Activated CD4-positive, alpha-beta memory T cell treated with anti-CD3 and anti-CD28 coated beads for 36 hours (primary cell): Measurements from ENCODE around the gene ZC3H7B. TPM values are rescaled to one million over a fixed set of nuclear protein-coding genes. Genes with fewer than 3 reads are reported as not detected.
"Not testable (repeated sequence)": the region's sequence is repeated elsewhere in the genome, so short reads cannot be mapped to it uniquely, and the experiment has no call there.

Experiments
- CTCF ChIA-PET: fragments of 350-600 bp; sonication (Branson Sonifier 250); formaldehyde crosslinking; loops from one replicate; lab custom pipeline; 2021; ENCODE audit warnings: antibody characterized with exemption, inconsistent platforms; lab: Charles Lee
- POLR2A ChIA-PET: fragments of 350-600 bp; sonication (Branson Sonifier 250); formaldehyde crosslinking; loops from one replicate; lab custom pipeline; 2021; ENCODE audit warnings: antibody characterized with exemption; lab: Charles Lee
- DNase-seq: peaks from one replicate; pipeline ENCODE4 v3.0.0-alpha.2; 2020
- H3K27ac Mint-ChIP-seq: one replicate; pipeline ENCODE4 v1.8.0; 2021; ENCODE audit warnings: mixed read lengths
- H3K27me3 Mint-ChIP-seq: one replicate; pipeline ENCODE4 v1.8.0; 2021; ENCODE audit warnings: mixed read lengths
- H3K36me3 Mint-ChIP-seq: one replicate; pipeline ENCODE4 v1.8.0; 2021; ENCODE audit warnings: mixed read lengths
- H3K4me1 Mint-ChIP-seq: one replicate; pipeline ENCODE4 v1.8.0; 2021; ENCODE audit warnings: low read depth, mixed read lengths
- H3K4me3 Mint-ChIP-seq: one replicate; pipeline ENCODE4 v1.8.0; 2021; ENCODE audit warnings: mild to moderate bottlenecking, mixed read lengths
- H3K9me3 Mint-ChIP-seq: one replicate; pipeline ENCODE4 v1.8.0; 2021; ENCODE audit warnings: mixed read lengths
- intact Hi-C: fragments of 100-400 bp; cut with micrococcal nuclease; formaldehyde crosslinking; loops from one replicate; pipeline ENCODE4 v1.15.1; 2023
- total RNA-seq, 2 experiments: library from RNA; stranded (reverse); gene quantifications; one replicate each; pipeline ENCODE4 v1.2.3, GENCODE V29; 2021

ZC3H7B gene
- total RNA-seq, 2 experiments from 2014 or later = 37.7 to 39.3 TPM

DNA sequence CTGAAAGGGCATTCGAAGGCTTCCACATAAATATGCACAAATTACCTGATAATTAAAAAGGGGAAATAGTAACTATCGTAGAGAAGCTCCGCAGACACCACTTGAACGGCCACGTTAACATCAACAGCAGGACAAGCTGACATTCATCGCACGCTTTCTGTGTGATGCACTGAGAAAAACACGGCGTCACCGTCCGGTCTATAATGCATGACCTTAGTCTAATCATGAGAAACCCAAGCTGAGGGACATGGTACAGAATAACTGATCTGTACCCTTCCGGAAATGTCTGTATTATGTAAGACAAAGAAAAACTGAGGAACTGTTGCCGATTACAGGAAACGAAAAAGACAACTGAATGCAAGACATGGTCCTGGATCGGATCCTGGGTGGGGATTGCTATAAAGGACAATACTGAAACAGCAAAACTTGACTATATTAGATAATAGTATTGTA lies 14.7 kb upstream of the ZC3H7B start:
- DNase-seq = peak; percentile 77
- Mint-ChIP-seq H3K27ac (peak overlapping the region; percentile 99), H3K4me1 (peaks cover 22% of the 10 kb centered on the region), H3K4me3 (peak overlapping the region; percentile 98), H3K36me3 (peaks cover 22% of the 10 kb centered on the region), H3K27me3 (no peaks in the 10 kb centered on the region), H3K9me3 (no peaks in the 10 kb centered on the region)
- intact Hi-C loops = loop anchor here (1.0 to 10.0 kb wide), 9 partner anchors 15 to 568 kb away; partner anchors contain the start of genes ACO2, DESI1, L3MBTL2 and PHF5A
- ChIA-PET CTCF (interaction anchor here (0.7 to 3.6 kb wide), 2 partner anchors 15 to 182 kb away, joined by 3 to 24 read pairs; partner anchors contain the start of genes ACO2, PHF5A and ZC3H7B), POLR2A (interaction anchor here (0.7 to 2.1 kb wide), 9 partner anchors 15 to 335 kb away, joined by 3 to 33 read pairs (median 5); partner anchors contain the start of genes ACO2, DESI1, PHF5A and PMM1)

DNA sequence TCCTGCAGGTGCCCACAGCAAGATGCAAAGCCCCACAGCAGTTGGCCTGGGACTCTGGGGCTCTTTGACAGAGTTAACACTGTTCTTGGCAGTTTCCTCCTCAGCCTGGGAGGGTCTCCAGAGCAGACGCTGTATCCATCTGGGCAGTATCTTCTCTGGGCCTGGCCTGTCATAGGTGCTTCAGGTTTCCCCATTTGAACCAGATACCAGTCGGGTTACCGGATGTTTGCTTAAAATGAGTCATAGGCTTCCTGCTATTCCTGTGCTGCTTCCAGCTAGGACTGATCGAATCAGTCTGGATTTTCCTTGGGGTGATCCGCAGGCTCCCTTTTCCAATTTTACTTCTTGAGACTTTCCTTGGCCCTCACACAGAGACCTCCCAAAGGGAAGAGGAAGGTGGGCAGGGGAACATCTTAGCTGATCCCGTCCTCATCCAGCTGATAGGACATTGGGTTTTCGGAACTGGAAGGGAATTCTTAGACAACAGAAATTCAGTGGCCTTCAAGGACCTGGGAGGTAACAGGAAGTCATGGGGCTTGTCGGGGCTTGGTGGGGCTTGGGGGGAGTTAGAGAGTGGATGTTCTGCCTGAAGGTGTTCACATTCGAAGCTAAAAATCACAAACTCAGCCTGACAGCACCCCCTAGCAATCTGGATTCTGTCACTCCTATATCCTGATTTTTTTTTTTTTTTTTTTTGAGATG lies 12.9 kb upstream of the ZC3H7B start:
- Mint-ChIP-seq H3K27me3 (no peaks in the 10 kb centered on the region), H3K36me3 (peaks cover 14% of the 10 kb centered on the region), H3K4me1 (peaks cover 14% of the 10 kb centered on the region), H3K27ac (peak overlapping the region; percentile 50), H3K4me3 (peak overlapping the region; percentile 14), H3K9me3 (no peaks in the 10 kb centered on the region)
- ChIA-PET CTCF (interaction anchor here (1.0 to 3.6 kb wide), 2 partner anchors 13 to 16 kb away, joined by 4 to 24 read pairs; partner anchors contain the start of gene ZC3H7B), POLR2A (interaction anchor here (0.6 to 1.2 kb wide), 2 partner anchors 10 to 13 kb away, joined by 4 read pairs; partner anchors contain the start of gene ZC3H7B)
- intact Hi-C loops = loop anchor here (5.0 to 10.0 kb wide), 4 partner anchors 81 to 566 kb away; partner anchors contain the start of genes DESI1, L3MBTL2, ST13 and XPNPEP3
- DNase-seq = no peak

DNA sequence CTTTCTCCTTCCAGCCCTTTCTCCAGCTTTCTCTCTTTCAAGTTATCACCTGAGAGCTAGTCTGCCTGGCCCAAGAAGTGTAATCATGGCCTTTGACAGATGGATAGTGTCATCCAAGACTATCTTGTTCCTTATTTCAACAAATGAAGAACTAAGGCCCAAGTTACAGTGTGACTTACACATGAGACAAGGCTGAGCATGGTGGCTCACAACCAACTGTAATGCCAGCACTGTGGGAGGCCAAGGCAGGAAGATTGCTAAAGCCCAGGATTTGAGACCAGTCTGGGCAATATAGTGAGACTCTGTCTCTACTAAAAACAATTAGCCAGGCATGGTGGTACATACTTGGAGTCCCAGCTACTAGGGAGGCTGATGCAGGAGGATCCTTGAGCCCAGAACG lies 11.7 kb upstream of the ZC3H7B start:
- POLR2A ChIA-PET = no interaction called here
- peaks cover 6% of the 10 kb centered on the region for H3K36me3 Mint-ChIP-seq
- peaks cover 8% of the 10 kb centered on the region for H3K4me1 Mint-ChIP-seq
- CTCF ChIA-PET = no interaction called here
- no peaks in the 10 kb centered on the region for H3K9me3 Mint-ChIP-seq
- H3K4me3 Mint-ChIP-seq = no peak overlapping the region
- no peak overlapping the region for H3K27ac Mint-ChIP-seq
- intact Hi-C loops = loop anchor here (5.0 to 10.0 kb wide), 4 partner anchors 82 to 565 kb away; partner anchors contain the start of genes DESI1, L3MBTL2, ST13 and XPNPEP3
- H3K27me3 Mint-ChIP-seq = no peaks in the 10 kb centered on the region
- no peak for DNase-seq

DNA sequence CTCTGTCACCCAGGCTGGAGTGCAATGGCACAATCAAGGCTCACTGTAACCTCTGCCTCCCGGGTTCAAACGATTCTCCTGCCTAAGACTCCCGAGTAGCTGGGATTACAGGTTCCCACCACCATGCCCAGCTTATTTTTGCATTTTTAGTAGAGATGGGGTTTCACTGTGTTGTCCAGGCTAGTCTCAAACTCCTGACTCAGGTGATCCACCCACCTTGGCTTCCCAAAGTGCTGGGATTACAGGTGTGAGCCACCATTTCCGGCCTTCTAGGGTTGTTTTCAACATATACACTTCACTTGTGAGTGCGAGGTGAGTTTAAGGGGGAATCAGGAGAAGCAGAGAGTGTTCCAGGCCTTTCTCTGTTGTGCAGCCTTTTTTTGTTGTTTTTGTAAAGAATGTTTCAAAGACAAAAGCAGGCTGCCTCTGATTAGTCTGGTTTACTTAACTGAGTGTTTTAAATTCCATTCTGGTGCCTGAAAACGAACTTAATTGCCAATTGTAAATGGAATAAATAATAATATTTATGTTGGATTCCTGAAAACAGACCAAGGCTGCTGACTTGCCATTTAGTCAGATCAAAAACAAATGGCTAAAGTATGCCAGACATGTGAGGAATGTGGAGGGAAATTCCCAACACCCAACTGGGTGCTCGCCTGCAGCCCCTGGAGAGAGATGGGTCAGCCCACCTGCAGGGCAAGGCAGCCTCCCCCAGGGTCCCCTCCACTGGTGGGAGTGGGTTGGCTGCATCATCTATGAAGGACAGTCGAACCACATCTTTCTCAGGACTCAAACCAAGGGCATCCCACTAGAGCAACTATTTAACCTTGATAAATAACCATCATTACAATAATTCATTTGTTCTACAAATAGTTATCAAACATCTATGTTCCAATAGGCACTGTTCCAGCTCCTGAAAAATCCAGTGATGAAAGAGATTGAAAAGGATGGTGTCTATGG lies 10.8 kb upstream of the ZC3H7B start:
- CTCF ChIA-PET = interaction anchor here (0.6 kb wide), 1 partner anchor 29 kb away, joined by 3 read pairs; no protein-coding TSS in a partner anchor
- H3K27ac Mint-ChIP-seq = no peak overlapping the region

DNA sequence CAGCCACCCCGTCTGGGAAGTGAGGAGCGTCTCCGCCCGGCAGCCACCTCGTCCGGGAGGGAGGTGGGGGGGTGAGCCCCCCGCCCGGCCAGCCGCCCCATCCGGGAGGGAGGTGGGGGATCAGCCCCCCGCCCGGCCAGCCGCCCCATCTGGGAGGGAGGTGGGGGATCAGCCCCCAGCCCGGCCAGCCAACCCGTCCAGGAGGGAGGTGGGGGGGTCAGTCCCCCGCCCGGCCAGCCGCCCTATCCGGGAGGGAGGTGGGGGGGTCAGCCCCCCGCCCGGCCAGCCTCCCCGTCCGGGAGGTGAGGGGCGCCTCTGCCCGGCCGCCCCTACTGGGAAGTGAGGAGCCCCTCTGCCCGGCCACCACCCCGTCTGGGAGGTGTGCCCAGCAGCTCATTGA lies 6.5 kb upstream of the ZC3H7B start:
- intact Hi-C loops, H3K4me3 Mint-ChIP-seq, H3K36me3 Mint-ChIP-seq, DNase-seq, H3K27me3 Mint-ChIP-seq, H3K27ac Mint-ChIP-seq, H3K4me1 Mint-ChIP-seq, CTCF ChIA-PET, H3K9me3 Mint-ChIP-seq, POLR2A ChIA-PET: not testable (repeated sequence)

More for the DNA sequence above, 10.8 kb upstream of the ZC3H7B start:
- Mint-ChIP-seq H3K36me3 (no peaks in the 10 kb centered on the region), H3K27me3 (no peaks in the 10 kb centered on the region), H3K9me3 (no peaks in the 10 kb centered on the region), H3K4me1 (peaks cover 8% of the 10 kb centered on the region), H3K4me3 (no peak overlapping the region)
- intact Hi-C loops = no loop called here
- DNase-seq = no peak
- POLR2A ChIA-PET = no interaction called here

DNA sequence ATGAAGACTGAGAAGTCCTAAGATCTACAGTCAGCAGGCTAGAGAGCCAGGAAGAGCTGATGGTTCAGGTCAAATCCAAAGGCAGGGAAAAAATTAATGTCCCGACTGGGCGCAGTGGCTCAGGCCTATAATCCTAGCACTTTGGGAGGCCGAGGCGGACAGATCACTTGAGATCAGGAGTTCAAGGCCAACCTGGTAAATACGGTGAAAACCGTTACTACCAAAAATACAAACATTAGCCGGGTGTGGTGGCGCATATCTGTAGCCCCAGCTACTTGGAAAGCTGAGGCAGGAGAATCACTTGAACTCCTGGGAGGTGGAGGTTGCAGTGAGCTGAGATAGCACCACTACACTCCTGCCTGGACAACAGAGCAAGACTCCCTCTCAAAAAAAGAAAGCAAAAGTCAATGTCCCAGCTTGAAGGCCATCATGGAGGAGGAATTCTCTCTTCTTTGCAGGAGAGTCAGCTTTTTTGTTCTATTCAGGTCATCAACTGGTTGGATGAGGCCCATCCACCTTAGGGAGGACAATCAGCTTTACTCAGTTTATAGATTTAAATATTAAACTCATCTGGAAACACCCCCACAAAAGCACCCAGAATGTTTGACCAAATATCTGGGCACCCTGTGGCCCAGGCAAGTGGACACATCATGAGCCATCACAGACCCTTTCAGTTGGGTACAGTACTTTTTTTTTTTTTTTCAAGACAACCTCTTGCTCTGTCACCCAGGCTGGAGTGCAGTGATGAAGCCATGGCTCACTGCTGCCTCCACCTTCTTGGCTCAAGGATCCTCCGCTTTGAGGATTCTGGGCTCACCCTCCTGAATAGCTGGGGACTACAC lies 4.3 kb upstream of the ZC3H7B start:
- DNase-seq = no peak
- POLR2A ChIA-PET = no interaction called here
- H3K9me3 Mint-ChIP-seq = no peaks in the 10 kb centered on the region
- no peak overlapping the region for H3K4me3 Mint-ChIP-seq
- no peak overlapping the region for H3K27ac Mint-ChIP-seq
- no peaks in the 10 kb centered on the region for H3K27me3 Mint-ChIP-seq
- H3K36me3 Mint-ChIP-seq = no peaks in the 10 kb centered on the region
- intact Hi-C loops = no loop called here
- H3K4me1 Mint-ChIP-seq = peaks cover 6% of the 10 kb centered on the region
- CTCF ChIA-PET = no interaction called here

DNA sequence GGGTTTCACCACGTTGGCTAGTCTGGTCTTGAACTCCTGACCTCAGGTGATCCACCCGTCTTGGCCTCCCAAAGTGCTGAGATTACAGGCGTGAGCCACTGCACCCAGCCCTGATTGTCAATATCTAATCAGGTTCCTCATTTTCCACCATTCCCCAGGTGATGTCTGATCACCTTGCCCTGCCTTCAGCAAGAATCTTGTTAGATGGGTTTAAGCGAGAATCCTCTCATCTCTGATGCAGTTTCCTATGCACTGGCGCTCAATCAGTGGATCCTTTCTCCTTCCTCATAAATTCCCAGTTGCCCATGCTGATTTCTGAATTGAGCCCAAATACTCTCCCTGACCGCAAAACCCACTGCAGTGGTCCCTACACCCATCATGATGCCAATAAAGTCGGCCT lies 664 bp upstream of the ZC3H7B start:
- peak overlapping the region; percentile 71 for H3K27ac Mint-ChIP-seq
- peaks cover 1% of the 10 kb centered on the region for H3K36me3 Mint-ChIP-seq
- peak overlapping the region; percentile 72 for H3K4me3 Mint-ChIP-seq
- DNase-seq = no peak
- ChIA-PET POLR2A (interaction anchor here (1.1 to 2.9 kb wide), 5 partner anchors 12 to 349 kb away, joined by 4 to 33 read pairs (median 4); partner anchors contain the start of genes RANGAP1 and RBX1), CTCF (interaction anchor here (1.1 to 1.2 kb wide), 4 partner anchors 14 to 378 kb away, joined by 3 to 24 read pairs (median 6); partner anchors contain the start of genes ACO2, PHF5A and RANGAP1)
- no peaks in the 10 kb centered on the region for H3K9me3 Mint-ChIP-seq
- no peaks in the 10 kb centered on the region for H3K27me3 Mint-ChIP-seq
- intact Hi-C loops = loop anchor here (1.0 to 5.0 kb wide), 4 partner anchors 14 to 278 kb away; partner anchors contain the start of genes ACO2, PHF5A, RANGAP1 and TEF
- peaks cover 28% of the 10 kb centered on the region for H3K4me1 Mint-ChIP-seq

DNA sequence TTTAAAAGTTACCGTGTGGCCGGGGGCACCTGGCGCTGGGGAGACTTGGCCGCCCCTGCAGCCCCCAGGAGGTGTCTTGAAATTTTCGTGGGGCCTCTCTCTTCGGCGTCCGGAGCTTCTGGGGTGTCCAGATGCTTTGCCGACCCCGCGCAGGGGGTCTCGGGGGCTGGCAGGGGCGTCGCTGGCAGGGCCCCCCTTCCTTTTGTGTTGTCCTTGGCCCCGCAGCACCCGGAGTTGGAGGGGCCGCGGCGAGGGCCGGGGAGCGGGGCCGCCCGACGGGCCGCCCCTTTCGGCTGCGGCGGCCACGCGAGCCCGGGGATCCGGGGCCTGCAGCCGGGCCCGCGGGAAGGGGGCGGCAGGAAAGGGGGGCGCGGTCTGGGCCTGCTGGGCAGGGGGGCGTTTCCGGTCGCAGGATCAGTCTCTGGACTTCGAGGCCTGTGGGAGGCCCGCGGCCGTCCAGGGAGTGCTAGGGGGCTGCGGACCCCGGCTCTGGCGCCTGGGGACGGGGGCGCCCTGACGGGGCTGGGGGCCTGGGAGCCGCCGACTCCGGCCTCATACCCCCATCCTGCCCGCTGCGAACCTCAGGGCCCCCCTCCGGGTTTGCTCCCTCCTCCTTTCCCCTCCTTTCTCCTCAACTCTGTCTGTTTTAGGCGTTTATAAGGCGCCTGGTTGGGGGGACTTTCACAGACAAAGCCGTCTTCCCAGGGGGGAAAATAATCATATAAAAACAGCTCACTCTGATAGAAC lies 869 bp downstream of the ZC3H7B start:
- Mint-ChIP-seq H3K4me1 (peaks cover 35% of the 10 kb centered on the region), H3K36me3 (peaks cover 5% of the 10 kb centered on the region), H3K27ac (peak overlapping the region; percentile 65), H3K4me3 (peak overlapping the region; percentile 63), H3K27me3 (no peaks in the 10 kb centered on the region), H3K9me3 (no peaks in the 10 kb centered on the region)
- DNase-seq = peak; percentile 21
- ChIA-PET CTCF (interaction anchor here (0.7 to 1.2 kb wide), 6 partner anchors 16 to 380 kb away, joined by 3 to 24 read pairs (median 4); partner anchors contain the start of genes ACO2, PHF5A and RANGAP1), POLR2A (interaction anchor here (0.6 to 2.9 kb wide), 7 partner anchors 8 to 351 kb away, joined by 3 to 33 read pairs (median 4); partner anchors contain the start of genes RANGAP1 and RBX1)
- intact Hi-C loops = loop anchor here (5.0 kb wide), 3 partner anchors 80 to 280 kb away; partner anchors contain the start of genes ACO2, PHF5A and TEF

DNA sequence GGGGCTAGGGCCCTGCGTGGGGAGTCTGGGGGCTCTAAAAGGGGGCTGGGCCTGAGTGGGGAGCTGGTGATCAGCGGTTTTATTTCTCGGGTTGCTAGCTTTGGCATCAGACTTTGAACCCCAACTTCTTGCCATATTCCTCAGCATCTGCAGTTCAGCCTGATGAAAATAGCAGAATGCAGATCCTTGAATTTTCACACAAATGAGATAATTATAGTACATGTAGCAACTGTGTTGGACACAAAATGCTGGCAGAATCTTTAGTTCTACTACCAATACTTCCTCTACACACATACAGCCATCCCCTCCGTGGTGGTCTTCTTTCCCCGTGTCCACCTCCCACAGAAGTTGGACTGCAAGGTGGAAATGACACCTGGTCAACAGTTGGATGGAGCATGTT lies 1.5 kb downstream of the ZC3H7B start:
- ChIA-PET CTCF (interaction anchor here (1.0 kb wide), 1 partner anchor 101 kb away, joined by 3 read pairs; no protein-coding TSS in a partner anchor), POLR2A (interaction anchor here (0.6 to 2.9 kb wide), 3 partner anchors 17 to 118 kb away, joined by 3 to 33 read pairs (median 4); partner anchors contain the start of gene RANGAP1)
- H3K27ac Mint-ChIP-seq = peak overlapping the region; percentile 65
- DNase-seq = no peak
- H3K36me3 Mint-ChIP-seq = peaks cover 8% of the 10 kb centered on the region
- no peaks in the 10 kb centered on the region for H3K27me3 Mint-ChIP-seq
- H3K9me3 Mint-ChIP-seq = no peaks in the 10 kb centered on the region
- H3K4me3 Mint-ChIP-seq = peak overlapping the region; percentile 63
- peaks cover 40% of the 10 kb centered on the region for H3K4me1 Mint-ChIP-seq
- intact Hi-C loops = loop anchor here (5.0 kb wide), 3 partner anchors 79 to 281 kb away; partner anchors contain the start of genes ACO2, PHF5A and TEF

DNA sequence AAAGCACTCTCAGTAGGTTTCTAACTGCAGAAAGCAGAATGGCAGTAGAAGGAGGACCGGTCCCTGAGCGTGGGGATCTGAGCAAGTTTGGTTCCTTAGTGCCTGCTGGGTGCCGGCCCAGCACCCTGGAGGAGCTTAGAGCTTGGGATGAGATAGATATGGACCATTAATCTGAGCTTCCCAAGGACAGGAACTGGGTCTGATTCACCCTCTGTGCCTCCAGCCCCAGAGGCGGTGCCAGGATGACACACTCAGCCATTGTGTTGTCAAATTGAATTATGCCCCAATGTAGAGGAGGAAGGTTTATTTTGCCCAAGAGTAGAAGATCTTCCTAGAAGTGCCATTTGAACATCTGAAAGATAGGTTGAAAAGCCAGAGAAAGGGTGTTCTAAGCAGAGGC lies 4.3 kb downstream of the ZC3H7B start:
- H3K36me3 Mint-ChIP-seq = peaks cover 11% of the 10 kb centered on the region
- DNase-seq = no peak
- intact Hi-C loops = no loop called here
- H3K4me1 Mint-ChIP-seq = peaks cover 47% of the 10 kb centered on the region
- no peak overlapping the region for H3K4me3 Mint-ChIP-seq
- POLR2A ChIA-PET = interaction anchor here (0.6 to 1.3 kb wide), 2 partner anchors 19 to 306 kb away, joined by 3 to 5 read pairs; no protein-coding TSS in a partner anchor
- H3K27ac Mint-ChIP-seq = no peak overlapping the region
- H3K9me3 Mint-ChIP-seq = no peaks in the 10 kb centered on the region
- no peaks in the 10 kb centered on the region for H3K27me3 Mint-ChIP-seq
- CTCF ChIA-PET = interaction anchor here (0.6 kb wide), 1 partner anchor 68 kb away, joined by 3 read pairs; no protein-coding TSS in a partner anchor
